B cell (primary cell): ENCODE measurements around the gene SERPINB6. TPM values are rescaled to one million over a fixed set of nuclear protein-coding genes. Genes with fewer than 3 reads are reported as not detected.
A peak's percentile ranks its signal among the peaks of the same experiment; 100 is the strongest.

Experiments used
- ATAC-seq: fragments of 200-7000 bp; cut with Tn5 transposase; one replicate; pipeline ENCODE4 v1.10.0; 2021; ENCODE audit warnings: low read depth, mild to moderate bottlenecking, moderate number of reproducible peaks, moderate library complexity
- CTCF ChIA-PET: fragments of 350-600 bp; sonication (Branson Sonifier 250); formaldehyde crosslinking; loops from one replicate; lab custom pipeline; 2021; ENCODE audit warnings: antibody characterized with exemption, inconsistent platforms; lab: Charles Lee
- POLR2A ChIA-PET: fragments of 350-600 bp; sonication (Branson Sonifier 250); formaldehyde crosslinking; loops from one replicate; lab custom pipeline; 2021; ENCODE audit warnings: antibody characterized with exemption; lab: Charles Lee
- DNase-seq: peaks from one replicate; pipeline ENCODE4 v3.0.0; 2013
- H2AFZ ChIP-seq: 2 replicates; pipeline ENCODE4 v1.6.1; 2012; ENCODE audit warnings: mild to moderate bottlenecking, low read depth, low read length; ENCODE audit not compliant: insufficient read depth, poor library complexity, severe bottlenecking
- H3K27ac ChIP-seq, 2 donors: 1 replicate in 1 of 2; 2 replicates in 1 of 2; pipeline ENCODE4 v1.5.1; 2012 to 2013; ENCODE audit warnings: low read length in 2 of 2, mild to moderate bottlenecking in 2 of 2, moderate library complexity in 1 of 2
- H3K27me3 ChIP-seq, 4 experiments: fragments of 200-600 bp in 1 of 4; sonication (generic) in 1 of 4; replicated peaks in 1 of 4; 1 replicate in 2 of 4; 2 replicates in 2 of 4; pipeline versions ENCODE4 v1.6.1 to v1.7.0; 2013 to 2016; ENCODE audit warnings: low read length in 3 of 4, mild to moderate bottlenecking in 2 of 4, mixed read lengths in 1 of 4, moderate library complexity in 1 of 4; ENCODE audit not compliant: insufficient read depth in 4 of 4, control insufficient read depth in 3 of 4; ENCODE audit errors: control extremely low read depth in 1 of 4
- H3K36me3 ChIP-seq, 2 experiments: replicated peaks in 1 of 2; 1 replicate in 1 of 2; 2 replicates in 1 of 2; pipeline versions ENCODE4 v1.6.1 to v1.7.1; 2013; ENCODE audit warnings: low read length in 1 of 2; ENCODE audit not compliant: insufficient read depth in 2 of 2, control insufficient read depth in 1 of 2; ENCODE audit errors: control extremely low read depth in 1 of 2, extremely low read depth in 1 of 2
- H3K4me1 ChIP-seq, 2 donors: fragments of 200-600 bp in 1 of 2; sonication (generic) in 1 of 2; 1 replicate in 1 of 2; 2 replicates in 1 of 2; pipeline versions ENCODE4 v1.5.1 to v1.6.1; 2013 to 2017; ENCODE audit warnings: low read length in 2 of 2; ENCODE audit not compliant: control insufficient read depth in 2 of 2, insufficient read depth in 2 of 2
- H3K4me2 ChIP-seq: replicated peaks from 2 replicates; pipeline ENCODE3; 2012; ENCODE audit warnings: mild to moderate bottlenecking, low read depth, low read length; ENCODE audit not compliant: poor library complexity, severe bottlenecking
- H3K4me3 ChIP-seq, 5 experiments: fragments of 200-600 bp in 1 of 5; sonication (generic) in 1 of 5; 1 replicate in 3 of 5; 2 replicates in 2 of 5; pipeline versions ENCODE4 v1.5.1 to v1.7.0; 2011 to 2016; ENCODE audit warnings: low read length in 4 of 5, mild to moderate bottlenecking in 4 of 5, low read depth in 2 of 5, control low read depth in 1 of 5, moderate library complexity in 1 of 5; ENCODE audit not compliant: insufficient read depth in 1 of 5; ENCODE audit errors: control extremely low read depth in 1 of 5, extremely low read depth in 1 of 5
- H3K79me2 ChIP-seq: fragments of 200-600 bp; sonication (generic); one replicate; pipeline ENCODE4 v1.6.0; 2016; ENCODE audit warnings: low read length; ENCODE audit not compliant: control insufficient read depth, insufficient read depth
- H3K9ac ChIP-seq: fragments of 200-600 bp; sonication (generic); 2 replicates; pipeline ENCODE4 v1.6.1; 2017; ENCODE audit warnings: mild to moderate bottlenecking, low read length, moderate library complexity
- H3K9me3 ChIP-seq, 3 donors: one replicate each; pipeline versions ENCODE4 v1.6.1 to v1.7.1; 2013; ENCODE audit warnings: low read length in 2 of 3; ENCODE audit not compliant: control insufficient read depth in 2 of 3, insufficient read depth in 1 of 3; ENCODE audit errors: control extremely low read depth in 1 of 3
- H4K20me1 ChIP-seq: 2 replicates; pipeline ENCODE4 v1.6.0; 2012; ENCODE audit warnings: mild to moderate bottlenecking, low read length; ENCODE audit not compliant: insufficient read depth, control insufficient read depth, poor library complexity, severe bottlenecking
- H3K27ac Mint-ChIP-seq: one replicate; pipeline ENCODE4 v1.8.0; 2021; ENCODE audit warnings: mixed read lengths
- H3K27me3 Mint-ChIP-seq: one replicate; pipeline ENCODE4 v1.8.0; 2021; ENCODE audit warnings: mixed read lengths
- H3K4me1 Mint-ChIP-seq: one replicate; pipeline ENCODE4 v1.8.0; 2021; ENCODE audit warnings: mixed read lengths
- H3K4me3 Mint-ChIP-seq: one replicate; pipeline ENCODE4 v1.8.0; 2021; ENCODE audit warnings: mixed read lengths
- H3K9me3 Mint-ChIP-seq: one replicate; pipeline ENCODE4 v1.8.0; 2022; ENCODE audit warnings: mixed read lengths; ENCODE audit not compliant: insufficient read depth
- EZH2 ChIP-seq: IDR thresholded peaks from 2 replicates; pipeline ENCODE4 v1.6.1; 2012; ENCODE audit warnings: borderline replicate concordance, low read depth, mild to moderate bottlenecking, moderate library complexity, low read length; ENCODE audit not compliant: insufficient read depth, poor library complexity, severe bottlenecking
- WGBS: methylation state at CpG from one replicate; pipeline ENCODE4 v1.1.5; 2013; ENCODE audit warnings: missing lambda C conversion rate; ENCODE audit not compliant: insufficient coverage; 5-methylcytosine and 5-hydroxymethylcytosine counted together
- intact Hi-C: fragments of 100-400 bp; cut with micrococcal nuclease; formaldehyde crosslinking; loops from one replicate; pipeline ENCODE4 v1.10.0; 2022
- polyA plus RNA-seq: library from polyadenylated mRNA; depleted of rRNA; stranded (reverse); fragments of >200 nt; gene quantifications from 2 replicates; pipeline ENCODE4 v1.2.3, GENCODE V29; 2012
- total RNA-seq, 2 donors: library from RNA; stranded (reverse); fragments of 120-200 nt in 1 of 2; gene quantifications; 1 replicate in 1 of 2; 2 replicates in 1 of 2; pipeline versions ENCODE4 v1.2.3 to v1.2.4, GENCODE V29; 2013 to 2022
- TF ChIP-seq, protein P1 (sequence below): fragments of 200-600 bp; IDR thresholded peaks from one replicate; pipeline ENCODE4 v1.8.0; 2022; ENCODE audit warnings: antibody characterized with exemption, mild to moderate bottlenecking

Gene SERPINB6
- total and polyA plus RNA-seq, 2 donors (not counting 1 experiment from before 2014, with no cell fraction given) = 35.2 to 58.5 TPM

DNA sequence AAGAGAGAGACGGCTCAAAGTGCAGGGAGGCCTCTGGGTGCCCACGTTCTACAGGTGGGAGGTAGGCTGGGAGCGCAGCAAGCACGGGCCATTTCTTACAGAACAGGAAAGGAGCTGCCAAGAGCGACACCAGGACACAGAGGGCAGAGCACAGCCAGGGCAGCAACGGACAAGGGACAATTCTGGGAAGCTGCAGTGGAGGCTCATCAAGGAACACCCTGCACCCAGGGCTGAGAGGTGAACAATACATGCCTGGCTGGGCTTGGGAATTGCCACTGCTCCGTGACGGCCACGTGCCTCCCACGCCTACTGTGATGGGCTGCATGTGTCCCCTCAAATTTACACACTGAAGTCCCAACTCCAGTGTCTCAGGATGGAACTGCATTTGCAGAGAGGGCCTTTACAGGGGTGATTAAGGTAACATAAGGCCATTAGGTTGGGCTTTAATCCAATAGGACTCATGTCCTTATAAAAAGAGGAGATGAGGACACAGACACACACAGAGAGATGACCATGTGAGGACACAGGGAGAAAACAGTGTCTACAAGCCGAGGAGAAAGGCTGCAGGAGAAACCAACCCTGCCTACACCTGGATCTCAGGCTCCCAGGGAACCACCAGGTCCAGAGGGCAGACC lies 13.6 kb downstream of the SERPINB6 start:
- H3K27ac Mint-ChIP-seq = no peak overlapping the region
- peak overlapping the region; percentile 53 for H2AFZ ChIP-seq

More for the DNA sequence above, 13.6 kb downstream of the SERPINB6 start:
- Mint-ChIP-seq H3K27me3 (no peaks in the 10 kb centered on the region), H3K4me3 (no peak overlapping the region), H3K4me1 (peaks cover 19% of the 10 kb centered on the region), H3K9me3 (no peaks in the 10 kb centered on the region)
- POLR2A ChIA-PET = no interaction called here
- Histone ChIP-seq H3K9me3 (no peaks in the 10 kb centered on the region), H3K4me3 (no peak overlapping the region), H3K36me3 (peaks cover 0 to 7% of the 10 kb centered on the region in 2 experiments), H3K9ac (no peak overlapping the region), H3K4me2 (peak overlapping the region; percentile 40), H3K79me2 (no peaks in the 10 kb centered on the region), H3K27me3 (no peaks in the 10 kb centered on the region), H4K20me1 (no peaks in the 10 kb centered on the region), H3K27ac (no peak overlapping the region), H3K4me1 (peaks cover 3 to 6% of the 10 kb centered on the region in 2 donors)
- DNase-seq = no peak
- CTCF ChIA-PET = interaction anchor here (0.5 to 1.7 kb wide), 4 partner anchors 14 to 46 kb away, joined by 3 to 5 read pairs (median 4); no protein-coding TSS in a partner anchor
- 86% methylated on average over 8 of the region's 11 CpGs for WGBS
- ATAC-seq = no peak
- intact Hi-C loops = no loop called here
- TF ChIP-seq, protein P1, sequence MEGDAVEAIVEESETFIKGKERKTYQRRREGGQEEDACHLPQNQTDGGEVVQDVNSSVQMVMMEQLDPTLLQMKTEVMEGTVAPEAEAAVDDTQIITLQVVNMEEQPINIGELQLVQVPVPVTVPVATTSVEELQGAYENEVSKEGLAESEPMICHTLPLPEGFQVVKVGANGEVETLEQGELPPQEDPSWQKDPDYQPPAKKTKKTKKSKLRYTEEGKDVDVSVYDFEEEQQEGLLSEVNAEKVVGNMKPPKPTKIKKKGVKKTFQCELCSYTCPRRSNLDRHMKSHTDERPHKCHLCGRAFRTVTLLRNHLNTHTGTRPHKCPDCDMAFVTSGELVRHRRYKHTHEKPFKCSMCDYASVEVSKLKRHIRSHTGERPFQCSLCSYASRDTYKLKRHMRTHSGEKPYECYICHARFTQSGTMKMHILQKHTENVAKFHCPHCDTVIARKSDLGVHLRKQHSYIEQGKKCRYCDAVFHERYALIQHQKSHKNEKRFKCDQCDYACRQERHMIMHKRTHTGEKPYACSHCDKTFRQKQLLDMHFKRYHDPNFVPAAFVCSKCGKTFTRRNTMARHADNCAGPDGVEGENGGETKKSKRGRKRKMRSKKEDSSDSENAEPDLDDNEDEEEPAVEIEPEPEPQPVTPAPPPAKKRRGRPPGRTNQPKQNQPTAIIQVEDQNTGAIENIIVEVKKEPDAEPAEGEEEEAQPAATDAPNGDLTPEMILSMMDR = no peak
- no peak for TF ChIP-seq EZH2
